ENCODE data around the gene SLC22A23. TPM values are rescaled to one million over a fixed set of nuclear protein-coding genes. Genes with fewer than 3 reads are reported as not detected.

The SLC22A23 gene
- total and polyA plus RNA-seq, 12 donors = 2.3 to 18.5 (median 5.3) TPM

GRCh38 chr6:3426927-3427686, 29.7 kb downstream of the SLC22A23 start:
- Histone ChIP-seq H3K4me1 (replicated peaks in 1 of 2) (peaks cover 0 to 5% of the 10 kb centered on the region in 2 donors), H3K36me3 (replicated peaks in 1 of 2) (no peaks in the 10 kb centered on the region), H3K27ac (no peak overlapping the region), H3K9me3 (replicated peaks in 1 of 3) (no peaks in the 10 kb centered on the region), H3K27me3 (no peaks in the 10 kb centered on the region), H3K4me3 (no peak overlapping the region)
- intact Hi-C loops (cut with DNase I) = no loop called here
- no peak for TF ChIP-seq POLR2A (IDR thresholded peaks at IDR 0.05)
- no peak for TF ChIP-seq CTCF (IDR thresholded peaks at IDR 0.05)
- DNase-seq = no peak
- WGBS, 4 donors = 65 to 70% (median 67%) methylated on average over 20 of the region's 20 CpGs

GRCh38 chr6:3426091-3426926, 30.5 kb downstream of the SLC22A23 start:
- DNase-seq = no peak
- Histone ChIP-seq H3K4me1 (replicated peaks in 1 of 2) (peaks cover 0 to 5% of the 10 kb centered on the region in 2 donors), H3K9me3 (replicated peaks in 1 of 3) (no peaks in the 10 kb centered on the region), H3K27ac (no peak overlapping the region), H3K27me3 (no peaks in the 10 kb centered on the region), H3K4me3 (no peak overlapping the region), H3K36me3 (replicated peaks in 1 of 2) (no peaks in the 10 kb centered on the region)
- no peak for TF ChIP-seq POLR2A (IDR thresholded peaks at IDR 0.05)
- no peak for TF ChIP-seq CTCF (IDR thresholded peaks at IDR 0.05)
- intact Hi-C loops (cut with DNase I) = no loop called here
- WGBS, 4 donors = 75 to 83% (median 76%) methylated on average over 3 of the region's 3 CpGs

- intact Hi-C loops (cut with DNase I) = no loop called here
- H3K27me3 ChIP-seq = no peaks in the 10 kb centered on the region
- WGBS, 4 donors = 72 to 83% (median 77%) methylated on average over 2 of the region's 2 CpGs
- DNase-seq = no peak
- no peak for TF ChIP-seq CTCF (IDR thresholded peaks at IDR 0.05)
- TF ChIP-seq POLR2A (IDR thresholded peaks at IDR 0.05) = no peak
- no peaks in the 10 kb centered on the region for H3K36me3 ChIP-seq (replicated peaks in 1 of 2)
- H3K27ac ChIP-seq = no peak overlapping the region
- H3K4me3 ChIP-seq = no peak overlapping the region
- H3K9me3 ChIP-seq (replicated peaks in 1 of 3) = no peaks in the 10 kb centered on the region
- peaks cover 0 to 5% of the 10 kb centered on the region in 2 donors for H3K4me1 ChIP-seq (replicated peaks in 1 of 2)
Measured at GRCh38 chr6:3425574-3425973, 31.3 kb downstream of the SLC22A23 start.

- intact Hi-C loops (cut with DNase I) = no loop called here
- no peaks in the 10 kb centered on the region for H3K27me3 ChIP-seq
- WGBS, 4 donors = 91 to 94% (median 94%) methylated on average over 9 of the region's 9 CpGs
- no peaks in the 10 kb centered on the region for H3K9me3 ChIP-seq (replicated peaks in 1 of 3)
- no peak overlapping the region for H3K4me3 ChIP-seq
- H3K27ac ChIP-seq = no peak overlapping the region
- H3K4me1 ChIP-seq (replicated peaks in 1 of 2) = peaks cover 0 to 5% of the 10 kb centered on the region in 2 donors
- DNase-seq = no peak
- TF ChIP-seq CTCF (IDR thresholded peaks at IDR 0.05) = no peak
- TF ChIP-seq POLR2A (IDR thresholded peaks at IDR 0.05) = no peak
- no peaks in the 10 kb centered on the region for H3K36me3 ChIP-seq (replicated peaks in 1 of 2)
Measured at GRCh38 chr6:3424185-3424927, 32.5 kb downstream of the SLC22A23 start.

All from adrenal gland (tissue), 12 donors.